Activated T-cell treated with anti-CD3 and anti-CD28 coated beads, Interleukin-2, amount 50 U/mL, for 48 hours (primary cell): ENCODE data around the gene ASCC1.
"Not testable (repeated sequence)": the region's sequence is repeated elsewhere in the genome, so short reads cannot be mapped to it uniquely, and the experiment has no call there.

Source experiments
- DNase-seq, 2 experiments: peaks; one replicate each; pipeline ENCODE4 v3.0.0-alpha.2; 2020

The ASCC1 gene

GRCh38 chr10:72123616-72124015 is 92.5 kb downstream of the ASCC1 start:
- no peak for DNase-seq

- DNase-seq: no peak
Measured at GRCh38 chr10:72122221-72122620, 93.9 kb downstream of the ASCC1 start.

DNA sequence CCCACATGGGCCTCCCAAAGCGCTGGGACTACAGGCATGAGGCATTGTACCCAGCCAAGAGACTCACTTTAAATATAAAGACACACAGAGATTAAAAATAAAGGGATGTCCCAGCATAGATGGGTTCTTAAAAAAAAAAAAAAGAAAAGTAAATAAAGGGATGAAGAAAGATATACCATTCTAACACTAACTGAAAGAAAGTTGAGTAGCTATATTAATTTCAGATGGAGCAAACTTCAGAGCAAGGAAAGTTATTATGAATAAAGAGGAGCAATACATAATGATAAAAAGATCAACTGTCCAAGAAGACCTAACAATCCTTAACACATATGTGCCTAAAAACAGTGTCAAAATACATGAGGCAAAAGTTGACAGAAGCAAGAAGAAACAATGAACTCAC is 94.7 kb downstream of the ASCC1 start:
- DNase-seq: no peak

DNA sequence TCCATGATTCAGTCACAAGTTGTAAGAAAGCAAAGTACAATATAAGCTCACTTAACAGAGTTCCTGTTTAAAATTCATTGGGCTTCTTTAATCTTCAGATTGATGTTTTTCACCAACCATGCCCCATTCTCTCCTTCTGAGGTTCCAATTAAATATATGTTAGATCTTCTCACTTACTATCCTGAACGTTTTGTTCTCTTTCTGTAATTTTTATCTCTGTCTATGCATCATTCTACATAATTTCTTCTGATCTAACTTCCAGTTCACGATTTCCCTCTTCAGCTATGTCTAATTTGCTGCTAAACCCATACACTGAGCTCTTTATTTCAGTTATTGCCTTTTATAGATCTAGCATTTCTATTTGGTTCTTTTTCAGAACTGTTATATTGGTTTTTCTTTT is 99.7 kb downstream of the ASCC1 start:
- DNase-seq: no peak

GRCh38 chr10:72114706-72115450 is 101.2 kb downstream of the ASCC1 start:
- no peak for DNase-seq

GRCh38 chr10:72110673-72111401 is 105.2 kb downstream of the ASCC1 start:
- no peak for DNase-seq

GRCh38 chr10:72109636-72110157 is 106.4 kb downstream of the ASCC1 start:
- DNase-seq: no peak

- DNase-seq: no peak
Measured at GRCh38 chr10:72108830-72109635, 107.0 kb downstream of the ASCC1 start.

- not testable (repeated sequence) for DNase-seq
Measured at GRCh38 chr10:72108004-72108370, 108.1 kb downstream of the ASCC1 start.

- DNase-seq: no peak
Measured at GRCh38 chr10:72107325-72108003, 108.6 kb downstream of the ASCC1 start.

DNA sequence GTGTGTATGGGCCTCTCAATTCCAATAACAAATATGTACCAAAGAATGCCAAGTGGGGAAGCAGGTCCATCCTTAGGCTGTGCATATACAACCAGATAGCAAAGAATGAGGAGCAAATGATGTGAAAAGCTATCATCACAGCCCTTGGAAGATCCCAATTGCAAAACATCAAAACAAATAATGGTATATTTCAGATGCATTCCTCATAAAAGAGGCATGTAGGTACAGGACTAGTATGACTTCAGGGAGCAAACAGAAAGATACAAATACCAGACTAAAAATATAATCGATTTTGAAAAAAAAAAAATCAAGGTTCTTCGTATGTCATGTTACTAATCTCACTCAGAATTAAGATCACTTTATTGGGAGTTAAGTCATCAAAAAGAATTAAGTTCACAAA is 109.2 kb downstream of the ASCC1 start:
- DNase-seq: no peak

DNA sequence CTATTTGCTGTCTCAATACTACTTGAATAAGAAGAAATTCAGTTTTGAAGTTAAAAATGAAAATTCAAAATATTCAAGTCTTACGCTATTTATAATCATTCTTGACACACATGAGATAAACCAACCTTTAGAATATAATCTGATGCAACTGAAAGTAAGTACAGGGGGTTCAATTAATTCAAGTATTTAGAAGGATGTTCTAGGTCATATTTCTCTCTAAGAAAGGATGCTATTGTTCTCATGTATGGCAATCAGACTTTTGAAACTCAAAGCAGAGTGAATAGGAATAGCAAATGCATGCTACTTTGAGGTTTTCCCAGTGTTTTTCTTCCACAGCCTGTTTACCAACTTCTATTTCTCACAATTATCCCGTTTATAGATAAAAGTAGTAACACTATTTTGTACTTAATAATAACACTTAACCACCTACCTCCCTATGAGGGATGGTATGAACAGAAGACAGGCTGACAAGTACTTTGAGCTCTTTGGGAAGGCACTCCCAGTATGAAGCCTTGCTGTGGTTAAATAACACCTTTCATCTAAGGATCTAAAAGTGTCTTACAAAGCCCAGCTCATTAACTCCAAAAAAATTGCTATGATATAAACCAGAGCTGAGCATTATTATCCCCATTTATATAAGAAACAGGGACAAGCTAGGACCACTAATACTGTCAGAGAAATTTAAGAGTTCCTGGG is 109.8 kb downstream of the ASCC1 start:
- DNase-seq: no peak

DNA sequence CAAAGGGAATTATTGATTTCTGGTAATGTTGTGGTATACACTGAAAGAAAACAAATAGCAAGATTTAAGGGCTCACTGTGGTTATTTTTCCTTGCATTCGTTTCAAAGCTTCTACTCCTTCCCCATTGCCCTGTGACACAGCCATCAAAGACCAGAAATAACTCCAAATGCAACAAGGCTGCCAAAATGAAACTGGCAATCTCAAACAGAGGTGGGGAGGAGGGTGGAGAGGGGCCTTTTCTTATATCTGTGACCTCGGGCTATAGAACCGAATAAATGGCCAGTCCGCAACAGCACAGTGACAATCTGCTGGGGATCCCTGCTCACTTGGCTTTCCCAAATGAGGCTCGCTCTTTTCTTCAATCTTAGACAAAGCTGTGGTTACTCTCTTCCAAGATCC is 110.4 kb downstream of the ASCC1 start:
- DNase-seq: no peak

DNA sequence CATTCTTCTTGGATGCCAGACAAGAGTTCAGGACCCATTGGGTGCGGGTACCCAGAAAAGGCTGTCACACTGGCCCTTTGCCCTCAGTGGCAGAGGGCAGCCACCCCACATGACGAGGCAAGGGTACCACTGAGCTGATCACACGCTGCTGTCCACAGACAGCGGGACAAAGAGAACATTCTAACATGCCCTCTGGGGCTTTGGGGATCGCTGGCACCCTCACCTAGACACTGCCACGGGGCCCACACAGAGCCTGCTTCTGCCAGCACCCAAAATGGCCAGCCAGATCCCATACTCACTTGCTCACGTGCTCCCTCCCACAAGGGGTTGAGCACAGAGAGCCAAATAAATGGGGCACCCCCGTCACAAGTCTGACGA is 111.0 kb downstream of the ASCC1 start:
- DNase-seq: no peak

DNA sequence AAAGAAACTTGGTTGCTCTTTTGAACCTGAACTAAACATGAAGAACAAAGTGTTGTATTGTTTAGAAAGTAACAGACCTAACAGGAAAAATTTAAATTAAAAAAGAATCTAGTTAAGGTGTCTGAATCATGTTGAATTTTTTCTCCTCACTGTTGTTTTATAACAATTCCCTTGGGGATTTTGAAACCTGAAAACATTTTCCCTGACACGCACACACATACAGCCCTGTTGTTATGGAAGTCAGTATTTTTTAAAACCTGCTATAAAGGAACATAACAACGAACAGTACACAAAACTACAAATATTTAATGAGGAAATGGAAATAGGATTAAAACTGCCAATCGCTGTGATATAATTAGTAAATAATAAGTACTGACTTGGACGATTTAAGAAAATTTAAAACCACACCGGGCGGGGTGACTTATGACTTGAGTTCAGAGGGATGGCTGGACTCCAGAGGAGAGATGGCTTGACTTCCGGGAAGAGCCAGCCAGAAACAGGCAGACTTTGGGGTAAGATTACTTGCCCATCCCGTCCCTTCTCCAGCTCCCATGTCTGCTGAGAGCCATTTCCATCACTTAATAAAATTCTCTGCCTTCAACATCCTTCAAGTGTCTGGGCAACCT is 111.5 kb downstream of the ASCC1 start:
- DNase-seq: no peak

- DNase-seq: no peak
Measured at GRCh38 chr10:72099600-72099921, 116.5 kb downstream of the ASCC1 start.

- no peak for DNase-seq
Measured at GRCh38 chr10:72098836-72099599, 117.1 kb downstream of the ASCC1 start.

DNA sequence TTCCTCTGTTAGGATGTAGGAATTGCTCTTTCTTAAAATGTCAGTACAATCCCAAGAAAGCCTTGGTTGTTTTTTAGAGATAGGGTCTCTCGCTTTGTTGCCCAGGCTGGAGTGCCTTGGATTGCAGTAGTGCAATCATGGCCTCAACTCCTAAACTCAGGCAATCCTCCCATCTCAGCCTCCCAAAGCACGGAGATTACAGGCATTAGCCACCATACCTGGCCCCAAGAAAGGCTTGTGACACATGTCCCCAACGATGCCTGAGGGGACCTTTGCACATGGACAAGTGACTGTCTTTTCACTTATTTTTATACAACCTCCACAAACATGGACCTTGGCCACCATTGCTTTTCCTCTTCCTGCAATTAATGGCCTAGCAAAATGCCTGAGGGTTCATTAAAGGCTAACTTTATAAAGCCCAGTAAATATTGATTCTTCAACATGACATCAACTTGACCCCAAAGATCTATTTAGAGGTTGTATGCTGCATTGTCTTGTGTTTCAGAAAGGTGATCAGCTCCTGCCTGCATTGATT is 117.7 kb downstream of the ASCC1 start:
- DNase-seq: no peak

DNA sequence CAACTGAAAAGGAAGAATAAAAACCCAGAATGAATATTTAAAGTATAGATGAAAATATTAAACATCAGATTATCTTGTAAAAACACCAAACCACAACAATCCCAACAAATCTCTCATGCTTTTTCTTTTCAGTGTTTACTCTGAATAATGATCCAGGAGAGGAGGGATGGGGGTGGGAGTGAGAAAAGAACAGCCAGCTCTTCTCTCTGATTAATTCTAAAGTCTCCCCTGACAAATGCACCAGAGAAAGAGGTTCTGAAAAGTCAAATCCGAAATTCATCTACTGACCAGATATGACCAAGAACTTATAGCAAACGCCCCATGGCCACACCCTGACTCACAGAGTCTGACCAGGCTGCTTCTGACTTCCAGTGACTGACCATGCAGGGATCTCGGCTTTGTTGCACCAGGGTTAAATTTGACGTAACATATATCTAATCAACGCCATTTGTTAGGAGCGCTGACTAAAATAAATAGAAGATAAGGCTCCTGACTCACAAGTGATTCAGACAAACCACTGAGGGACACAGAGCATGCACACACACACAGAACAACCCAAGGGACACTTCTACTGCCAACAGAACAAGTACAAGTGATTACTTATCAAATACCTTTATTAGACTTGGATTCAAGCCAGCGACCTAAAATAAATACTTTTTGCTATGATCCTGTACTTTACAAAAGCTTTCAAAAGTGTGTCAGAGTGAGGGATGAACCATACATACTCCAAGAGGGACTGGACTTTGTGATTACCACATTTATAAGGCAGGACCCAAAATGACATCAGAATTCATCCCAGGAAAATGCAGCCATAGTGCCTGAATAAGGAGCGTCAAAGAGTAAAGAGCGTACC is 118.4 kb downstream of the ASCC1 start:
- peak in 1 of 2 experiments; percentile 55 for DNase-seq
